Stimulated activated CD4-positive, alpha-beta T cell treated with anti-CD3 and anti-CD28 coated beads, Interleukin-4, amount 100 ng/mL, for 48 hours (primary cell): ENCODE measurements around the gene CD59.
"Not testable (repeated sequence)": the region's sequence is repeated elsewhere in the genome, so short reads cannot be mapped to it uniquely, and the experiment has no call there.

ENCODE experiments used
- DNase-seq, 2 donors: peaks; one replicate each; pipeline ENCODE4 v3.0.0-alpha.2; 2020; ENCODE audit warnings: low read depth in 2 of 2

CD59 gene

DNA sequence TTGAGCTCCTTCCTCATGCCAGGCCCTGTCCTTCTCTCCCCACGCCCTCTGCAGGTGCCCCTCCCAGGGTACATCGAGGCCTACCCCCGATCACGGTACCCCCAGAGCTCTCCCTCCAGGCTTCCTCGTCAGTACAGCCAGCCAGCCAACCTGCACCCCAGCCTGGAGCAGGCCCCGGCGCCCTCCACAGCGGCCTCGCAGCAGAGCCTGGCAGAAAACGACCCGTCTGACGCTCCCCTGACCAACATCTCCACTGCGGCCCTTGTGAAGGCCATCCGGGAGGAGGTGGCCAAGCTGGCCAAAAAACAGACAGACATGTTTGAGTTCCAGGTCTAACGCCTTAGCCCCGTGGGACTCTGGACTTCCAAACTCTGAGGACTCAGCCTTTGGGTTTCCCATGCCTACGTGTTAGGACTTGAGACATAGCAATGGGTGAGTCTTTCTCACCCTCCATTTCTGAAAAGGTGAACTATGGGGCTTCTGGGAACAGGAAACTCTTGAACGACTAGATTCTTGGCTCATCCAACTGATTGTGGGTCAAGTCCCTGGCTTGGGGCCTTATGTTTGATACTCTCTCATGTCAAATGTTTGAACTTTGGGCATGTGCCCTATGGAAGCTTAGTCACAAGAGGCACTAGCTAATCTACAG is 68.3 kb downstream of the CD59 start:
- no peak for DNase-seq

DNA sequence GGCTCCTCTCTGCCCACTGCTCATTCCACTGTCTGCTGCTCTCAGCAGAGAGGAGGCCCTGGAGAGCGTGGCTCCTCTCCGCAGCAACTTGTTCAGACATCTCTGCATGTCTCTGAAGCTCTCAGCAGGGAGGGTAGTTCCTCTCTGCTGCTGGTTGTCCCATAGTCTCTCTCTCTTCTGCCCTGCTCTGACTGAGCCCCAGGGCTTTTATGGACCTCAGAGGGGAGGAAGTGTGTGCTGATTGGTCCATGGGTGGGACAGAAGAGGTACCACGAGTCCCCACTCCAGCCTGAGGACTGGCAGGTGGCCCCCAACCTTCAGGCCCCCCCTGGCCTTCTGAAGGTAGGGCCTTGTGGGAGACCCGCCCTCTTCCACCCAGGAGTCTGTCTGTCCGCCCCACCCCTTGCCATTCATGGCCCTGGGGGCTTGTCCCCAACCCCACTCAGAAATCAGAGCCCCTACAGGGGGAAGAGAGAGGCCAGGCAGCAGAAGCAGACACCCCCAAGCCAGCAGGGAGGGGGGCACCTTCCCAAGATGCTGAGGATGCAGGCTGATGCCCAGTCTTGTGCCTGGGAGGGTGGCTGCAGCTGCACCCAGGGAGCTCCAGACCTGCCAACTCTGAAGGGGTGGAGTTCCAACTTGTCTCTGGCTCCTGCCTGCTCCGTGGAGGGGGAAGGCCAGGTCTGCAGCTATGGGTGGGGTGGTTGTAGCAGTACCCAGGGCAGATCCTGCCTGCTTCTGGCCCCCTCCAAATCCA is 70.7 kb downstream of the CD59 start:
- no peak for DNase-seq

DNA sequence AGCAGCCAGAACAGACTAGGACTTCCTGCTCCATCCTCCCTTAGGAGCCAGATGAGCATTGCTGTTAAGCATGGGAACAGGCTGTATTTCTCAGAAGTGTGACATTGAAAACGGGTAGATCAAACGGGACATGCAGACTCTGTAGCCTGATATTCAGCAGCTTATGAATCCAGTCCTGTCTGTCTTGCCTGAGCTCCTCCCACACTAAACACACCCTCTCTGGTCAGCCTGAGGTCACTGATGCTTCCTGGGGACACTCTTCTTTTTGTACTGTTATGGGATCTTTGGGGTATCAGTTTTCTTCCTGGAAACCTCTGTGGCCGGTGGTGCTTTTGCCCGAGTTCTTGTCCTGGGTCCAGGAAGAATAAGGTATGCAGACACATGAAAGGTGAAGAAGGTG is 71.4 kb downstream of the CD59 start:
- DNase-seq, result no peak

DNA sequence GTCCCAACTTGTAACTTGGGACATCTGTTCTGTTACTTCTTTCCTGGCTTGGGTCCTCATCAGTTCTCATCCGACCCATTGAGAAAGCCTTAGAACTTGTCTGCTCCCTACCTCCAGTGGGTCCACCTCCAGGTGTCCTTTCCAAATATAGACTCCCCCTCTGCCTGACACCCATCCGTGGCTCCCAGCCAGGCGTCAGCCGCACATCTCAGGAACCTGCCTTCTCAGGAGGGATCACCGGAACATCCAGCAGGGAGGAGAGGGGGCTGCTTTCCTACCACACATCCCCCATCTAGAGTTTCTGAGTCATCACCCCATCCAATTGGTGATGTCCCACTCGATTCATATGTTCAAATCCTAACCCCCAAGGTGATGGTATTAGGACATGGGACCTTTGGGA is 72.1 kb downstream of the CD59 start:
- no peak for DNase-seq

DNA sequence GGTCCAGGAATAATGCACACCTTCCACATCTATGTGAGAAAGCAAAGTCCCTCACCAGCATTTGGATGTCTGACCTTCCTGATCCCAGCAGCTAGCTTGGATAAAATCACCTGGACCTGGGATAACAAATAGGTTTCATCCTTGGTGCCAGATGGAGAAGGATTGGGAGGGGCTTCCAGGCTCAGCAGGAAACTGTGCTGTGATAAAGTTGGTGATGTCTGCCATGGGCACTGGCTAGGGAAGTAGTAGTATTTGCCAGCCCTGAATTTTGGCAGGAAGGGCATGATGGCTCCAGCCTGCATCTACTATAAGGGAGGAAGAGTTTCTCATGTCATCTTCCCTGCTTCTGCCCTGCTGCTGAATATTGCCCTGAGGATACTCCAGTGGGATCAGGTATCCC is 73.1 kb downstream of the CD59 start:
- DNase-seq, result no peak

DNA sequence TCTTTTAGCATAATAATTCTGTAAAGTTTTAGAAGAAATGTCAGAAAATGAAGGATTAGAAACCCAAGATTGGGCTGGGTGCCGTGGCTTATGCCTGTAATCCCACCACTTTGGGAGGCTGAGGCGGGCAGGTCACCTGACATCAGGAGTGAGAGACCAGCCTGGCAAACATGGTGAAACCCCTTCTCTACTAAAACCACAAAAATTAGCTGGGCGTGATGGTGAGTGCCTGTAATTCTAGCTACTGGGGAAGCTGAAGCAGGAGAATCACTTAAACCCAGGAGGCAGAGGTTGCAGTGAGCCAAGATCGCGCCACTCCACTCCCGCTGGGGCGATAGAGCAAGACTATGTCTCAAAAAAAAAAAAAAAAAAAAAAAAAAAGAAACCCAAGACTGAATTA is 74.7 kb downstream of the CD59 start:
- DNase-seq, result not testable (repeated sequence)

DNA sequence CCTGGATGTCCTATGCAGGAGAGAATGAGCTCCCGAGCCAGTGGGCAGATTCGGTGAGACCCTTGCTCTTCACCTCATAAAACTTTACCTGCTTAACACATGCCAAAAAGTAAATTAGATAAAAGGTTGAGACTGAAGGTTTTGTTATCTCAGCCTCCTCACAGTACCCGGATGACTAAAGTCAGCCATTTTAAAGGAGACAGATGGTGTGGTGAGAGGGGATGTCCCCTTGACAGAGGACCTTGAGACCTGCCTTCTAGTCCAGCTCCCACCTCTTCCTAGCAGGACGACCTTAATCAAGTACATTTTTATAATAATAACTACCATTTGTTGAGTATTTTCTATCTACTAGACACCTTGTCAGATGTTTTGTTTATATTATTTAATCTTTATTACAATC is 75.3 kb downstream of the CD59 start:
- no peak for DNase-seq

DNA sequence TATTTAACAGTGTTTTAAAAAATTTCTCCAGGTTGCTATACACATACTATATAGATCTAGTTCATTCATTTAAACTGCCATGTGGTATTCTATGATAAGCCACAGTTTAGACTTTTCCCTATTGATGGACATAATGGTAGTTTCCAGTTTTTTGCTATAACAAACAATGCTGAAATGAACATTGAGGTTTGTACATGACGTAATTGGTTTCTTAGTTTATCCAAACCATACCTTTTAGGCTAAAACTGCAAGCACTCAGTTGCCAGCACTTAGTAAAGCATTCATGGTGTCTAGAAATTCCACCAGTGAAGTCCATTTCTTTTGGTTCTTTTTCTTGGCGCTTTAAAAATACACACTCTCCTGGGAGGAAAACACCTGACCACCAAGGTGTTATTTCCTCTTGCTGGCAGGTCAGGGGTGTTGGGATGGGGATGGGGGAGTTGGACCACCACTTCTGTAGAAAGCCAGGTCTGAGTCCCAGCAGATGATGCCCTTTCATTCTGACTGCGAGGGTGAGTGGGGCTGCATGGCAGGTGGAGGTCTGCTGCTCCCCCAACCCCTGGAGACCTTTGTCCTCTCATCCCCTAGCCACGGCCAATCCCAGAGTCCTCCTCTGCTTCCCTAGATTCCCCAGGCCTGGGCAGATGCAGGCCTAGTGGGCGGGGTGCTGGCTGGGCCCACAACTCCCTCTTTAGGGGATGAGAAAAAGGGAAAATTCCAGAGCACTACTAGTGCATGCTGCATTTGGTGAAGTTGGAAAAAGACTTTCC is 76.7 kb downstream of the CD59 start:
- DNase-seq, result no peak

DNA sequence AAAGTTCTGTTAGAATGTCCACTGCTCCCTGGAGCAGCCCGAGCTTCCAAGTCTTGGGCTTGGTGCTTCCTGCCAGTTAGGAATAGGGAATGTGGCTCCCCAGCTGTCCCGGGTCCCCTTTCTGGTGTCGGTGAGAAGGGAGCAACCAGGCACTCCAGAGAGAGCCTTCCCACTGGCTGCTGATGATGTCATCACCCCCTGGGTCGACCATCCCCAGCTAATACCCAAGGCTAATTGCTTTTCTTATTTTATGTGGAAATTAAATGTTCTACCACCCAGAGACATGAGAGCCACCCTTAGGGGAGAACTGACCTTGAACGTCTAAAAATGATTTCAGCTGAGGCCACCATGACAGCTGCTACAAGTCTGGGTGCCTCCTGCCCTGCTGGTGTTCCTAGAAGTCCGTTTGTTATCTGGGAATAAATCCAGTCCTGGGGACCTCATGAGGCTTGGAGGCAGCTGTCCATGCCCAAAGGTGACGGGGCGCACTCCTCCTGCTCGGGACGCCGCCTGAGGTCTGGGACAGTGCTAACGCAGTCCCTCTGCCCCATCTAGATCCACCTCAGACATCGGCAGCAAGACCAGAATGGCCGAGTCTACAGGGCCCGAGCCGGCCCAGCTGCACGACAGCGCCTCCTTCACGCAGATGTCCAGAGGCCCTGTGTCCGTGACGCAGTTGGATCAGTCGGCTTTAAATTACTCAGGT is 77.9 kb downstream of the CD59 start:
- DNase-seq, result no peak

DNA sequence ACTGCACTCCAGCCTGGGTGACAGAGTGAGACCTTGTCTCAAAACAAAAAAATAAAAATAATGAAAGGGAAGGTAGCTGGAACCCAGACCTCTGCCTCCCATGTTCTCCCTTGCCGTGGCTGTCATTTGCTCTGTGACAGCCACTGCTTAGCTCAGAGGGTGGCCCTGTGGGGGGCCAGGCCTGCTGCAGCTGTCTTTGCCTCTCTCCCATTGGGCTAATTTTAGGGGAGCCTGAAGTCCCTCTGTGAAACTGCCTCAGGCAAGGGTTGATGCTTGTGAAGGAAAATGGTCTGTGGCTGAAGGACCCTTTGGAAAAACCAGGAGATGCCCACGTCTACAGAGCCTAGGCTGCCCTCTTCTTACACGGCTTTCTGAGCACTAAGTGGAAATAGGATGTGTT is 78.5 kb downstream of the CD59 start:
- DNase-seq, result no peak

DNA sequence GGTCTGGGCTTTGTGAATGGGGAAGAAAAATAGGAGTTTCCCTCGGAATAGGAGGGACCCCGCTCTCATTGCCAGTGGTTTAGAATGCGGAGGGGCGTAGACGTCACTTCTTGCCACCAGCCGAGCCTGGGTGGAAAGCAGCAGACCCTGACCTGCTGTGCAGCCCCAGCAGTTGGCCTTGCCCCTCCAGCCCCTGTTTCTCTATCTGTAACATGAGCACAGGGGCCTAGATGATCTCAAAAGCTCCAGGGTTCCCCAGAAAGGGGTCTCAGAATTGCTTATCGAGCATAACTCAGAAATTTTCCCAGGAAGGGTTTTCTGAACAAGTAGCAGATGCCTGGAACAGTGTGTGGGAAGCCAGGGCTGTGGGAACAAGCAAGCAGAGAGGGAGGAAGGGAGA is 79.5 kb downstream of the CD59 start:
- no peak for DNase-seq

DNA sequence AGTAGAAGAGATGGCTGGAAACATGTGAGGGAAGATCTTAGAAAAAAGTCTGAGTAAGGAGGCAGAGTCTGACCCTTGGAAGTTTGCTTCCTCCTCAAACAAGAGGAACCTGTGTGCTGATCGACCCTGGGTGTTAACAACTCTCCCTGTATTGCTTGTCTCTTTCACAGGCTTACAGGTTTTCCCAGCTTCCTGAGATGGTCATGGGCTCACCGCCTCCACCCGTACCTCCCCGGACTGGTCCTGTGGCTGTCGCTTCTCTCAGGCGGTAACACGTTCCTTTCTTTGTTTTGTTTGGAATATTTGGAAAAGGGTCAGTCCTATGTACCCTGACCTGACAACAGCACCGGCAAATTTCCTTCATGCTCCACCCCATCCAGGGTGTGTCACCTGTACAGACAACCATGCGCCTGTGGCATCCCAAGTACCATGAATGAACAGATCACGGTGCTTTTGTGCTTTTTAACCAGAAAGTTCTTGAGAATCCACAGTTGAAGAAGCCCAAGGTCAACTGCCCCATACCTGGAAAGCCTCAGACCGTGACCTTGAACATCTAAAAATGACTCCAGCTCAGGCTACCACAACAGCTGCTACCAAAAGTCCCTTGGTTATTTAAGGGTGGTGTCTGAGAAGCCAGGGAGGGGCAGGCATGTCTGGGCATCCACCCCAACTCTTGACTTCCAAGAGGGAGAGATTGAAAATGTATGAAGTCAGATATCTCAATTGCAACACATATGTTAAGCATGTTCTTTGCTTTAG is 80.2 kb downstream of the CD59 start:
- DNase-seq, result no peak

DNA sequence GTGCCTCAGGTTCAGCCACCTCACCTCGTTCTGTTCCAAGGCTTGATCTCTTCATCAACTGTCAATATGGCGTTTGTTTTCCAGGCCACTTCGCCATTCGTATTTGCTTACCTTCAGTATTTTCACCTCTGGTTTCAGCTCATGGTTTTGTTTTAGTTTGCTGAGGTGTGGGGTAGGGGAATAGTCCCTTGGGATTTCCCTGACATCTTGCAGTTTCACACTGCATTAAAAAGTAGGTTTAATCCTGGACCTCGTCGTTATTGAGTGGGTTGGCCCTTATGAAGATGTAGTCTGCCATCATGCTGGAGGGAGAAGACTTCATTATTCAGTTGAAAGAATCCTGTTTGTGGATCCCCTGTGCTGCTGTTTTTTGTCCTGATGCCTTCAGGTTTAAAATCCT is 81.6 kb downstream of the CD59 start:
- DNase-seq, result no peak
